LNCAP (cell line): ENCODE results near the gene PCNX1.

Source experiments
- CTCF ChIP-seq: fragments of 450-650 bp; IDR thresholded peaks from 2 replicates; pipeline ENCODE4 v1.5.1; 2017; ENCODE audit warnings: mild to moderate bottlenecking

Gene PCNX1

GRCh38 chr14:71029236-71029781, 122.0 kb downstream of the PCNX1 start:
- TF ChIP-seq CTCF: no peak

GRCh38 chr14:71031000-71031399, 123.7 kb downstream of the PCNX1 start:
- TF ChIP-seq CTCF: no peak

GRCh38 chr14:71036433-71036832, 129.2 kb downstream of the PCNX1 start:
- no peak for TF ChIP-seq CTCF

- no peak for TF ChIP-seq CTCF
These were observed 141.1 kb downstream of the PCNX1 start for GRCh38 chr14:71048393-71048792.

- TF ChIP-seq CTCF: no peak
These were observed 142.3 kb downstream of the PCNX1 start for GRCh38 chr14:71049435-71050133.

- peak; percentile 58 for TF ChIP-seq CTCF
These were observed 143.1 kb downstream of the PCNX1 start for GRCh38 chr14:71050227-71050823.

- no peak for TF ChIP-seq CTCF
These were observed 147.4 kb downstream of the PCNX1 start for GRCh38 chr14:71054706-71055105.
